Measurements from ENCODE around the gene PATJ. TPM values are rescaled to one million over a fixed set of nuclear protein-coding genes. Genes with fewer than 3 reads are reported as not detected.

Gene PATJ
- total and polyA plus RNA-seq, 8 donors, result 27.6 to 58.8 (median 38.8) TPM

DNA sequence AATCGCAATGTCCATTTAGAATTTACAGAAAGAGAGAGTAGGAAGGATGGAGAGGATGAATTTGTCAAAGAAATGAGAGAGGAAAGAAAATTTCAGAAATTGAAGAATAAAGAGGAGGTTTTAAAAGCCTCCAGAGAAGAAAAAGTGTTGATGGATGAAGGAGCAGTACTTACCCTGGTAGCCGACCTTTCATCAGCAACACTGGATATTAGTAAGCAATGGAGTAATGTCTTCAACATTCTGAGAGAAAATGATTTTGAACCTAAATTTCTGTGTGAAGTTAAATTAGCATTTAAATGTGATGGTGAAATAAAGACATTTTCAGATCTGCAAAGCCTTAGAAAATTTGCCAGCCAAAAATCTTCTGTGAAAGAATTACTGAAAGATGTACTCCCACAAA, 464.9 kb downstream of the PATJ start:
- no peak for ATAC-seq
- TF ChIP-seq, protein P1, sequence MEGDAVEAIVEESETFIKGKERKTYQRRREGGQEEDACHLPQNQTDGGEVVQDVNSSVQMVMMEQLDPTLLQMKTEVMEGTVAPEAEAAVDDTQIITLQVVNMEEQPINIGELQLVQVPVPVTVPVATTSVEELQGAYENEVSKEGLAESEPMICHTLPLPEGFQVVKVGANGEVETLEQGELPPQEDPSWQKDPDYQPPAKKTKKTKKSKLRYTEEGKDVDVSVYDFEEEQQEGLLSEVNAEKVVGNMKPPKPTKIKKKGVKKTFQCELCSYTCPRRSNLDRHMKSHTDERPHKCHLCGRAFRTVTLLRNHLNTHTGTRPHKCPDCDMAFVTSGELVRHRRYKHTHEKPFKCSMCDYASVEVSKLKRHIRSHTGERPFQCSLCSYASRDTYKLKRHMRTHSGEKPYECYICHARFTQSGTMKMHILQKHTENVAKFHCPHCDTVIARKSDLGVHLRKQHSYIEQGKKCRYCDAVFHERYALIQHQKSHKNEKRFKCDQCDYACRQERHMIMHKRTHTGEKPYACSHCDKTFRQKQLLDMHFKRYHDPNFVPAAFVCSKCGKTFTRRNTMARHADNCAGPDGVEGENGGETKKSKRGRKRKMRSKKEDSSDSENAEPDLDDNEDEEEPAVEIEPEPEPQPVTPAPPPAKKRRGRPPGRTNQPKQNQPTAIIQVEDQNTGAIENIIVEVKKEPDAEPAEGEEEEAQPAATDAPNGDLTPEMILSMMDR (IDR thresholded peaks at IDR 0.05), result no peak

DNA sequence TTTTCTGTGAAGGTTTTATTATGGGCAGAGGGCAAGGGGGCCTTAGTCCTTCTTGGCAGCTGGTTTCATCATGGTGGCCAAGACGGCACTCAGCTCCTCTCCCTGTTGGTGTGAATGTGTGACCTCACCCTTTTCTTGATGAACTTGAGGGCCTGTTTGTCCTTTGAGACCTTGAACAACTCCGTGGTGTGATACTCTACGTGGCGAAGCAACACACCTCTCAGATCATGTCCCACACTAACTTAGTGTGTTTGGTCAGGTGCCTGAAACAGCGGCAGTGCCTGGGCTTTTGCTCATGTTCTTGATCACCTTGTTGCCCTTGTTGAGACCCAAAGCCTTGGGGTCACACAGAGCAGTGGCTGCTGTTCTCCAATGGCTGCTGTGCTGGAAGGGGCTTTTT, 465.8 kb downstream of the PATJ start:
- intact Hi-C loops (cut with DNase I), result no loop called here
- ATAC-seq, result no peak
- H3K4me1 ChIP-seq, result no peaks in the 10 kb centered on the region

More for the DNA sequence above, 464.9 kb downstream of the PATJ start:
- Histone ChIP-seq H3K27me3 (no peaks in the 10 kb centered on the region), H3K9me3 (peaks cover 0 to 20% of the 10 kb centered on the region in 2 donors), H3K4me3 (no peak overlapping the region), H3K27ac (no peak overlapping the region), H3K36me3 (no peaks in the 10 kb centered on the region), H3K4me1 (no peaks in the 10 kb centered on the region)
- intact Hi-C loops (cut with DNase I), result no loop called here
- DNase-seq, result no peak

DNA sequence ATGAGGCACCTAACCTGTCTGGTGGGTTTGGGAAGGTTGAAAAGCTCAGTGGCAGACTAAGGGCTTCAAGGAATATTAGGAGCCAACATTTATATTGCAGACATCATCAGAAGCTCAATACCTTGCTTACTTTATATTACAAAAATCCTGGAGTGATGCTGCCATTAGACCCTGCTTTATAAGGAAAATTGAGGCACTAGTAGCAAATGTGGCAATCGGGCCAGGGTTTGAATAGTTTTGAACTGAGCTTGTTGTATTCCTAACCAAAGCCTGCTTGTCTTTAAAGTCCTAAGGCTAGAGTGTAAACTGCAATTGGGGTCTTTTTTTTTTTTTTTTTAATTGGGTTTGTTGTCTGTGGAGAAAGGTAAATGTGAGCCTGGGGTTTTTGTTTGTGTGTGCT, 466.7 kb downstream of the PATJ start:
- Histone ChIP-seq H3K27ac (no peak overlapping the region), H3K9me3 (peaks cover 0 to 20% of the 10 kb centered on the region in 2 donors), H3K4me1 (no peaks in the 10 kb centered on the region), H3K4me3 (no peak overlapping the region), H3K36me3 (no peaks in the 10 kb centered on the region), H3K27me3 (no peaks in the 10 kb centered on the region)
- TF ChIP-seq, protein P1 (IDR thresholded peaks at IDR 0.05), result no peak
- no peak for ATAC-seq
- intact Hi-C loops (cut with DNase I), result no loop called here
- DNase-seq, result no peak

More for the DNA sequence above, 465.8 kb downstream of the PATJ start:
- DNase-seq, result no peak
- Histone ChIP-seq H3K4me3 (no peak overlapping the region), H3K9me3 (peaks cover 0 to 20% of the 10 kb centered on the region in 2 donors), H3K36me3 (no peaks in the 10 kb centered on the region), H3K27me3 (no peaks in the 10 kb centered on the region), H3K27ac (no peak overlapping the region)
- TF ChIP-seq, protein P1 (IDR thresholded peaks at IDR 0.05), result no peak

DNA sequence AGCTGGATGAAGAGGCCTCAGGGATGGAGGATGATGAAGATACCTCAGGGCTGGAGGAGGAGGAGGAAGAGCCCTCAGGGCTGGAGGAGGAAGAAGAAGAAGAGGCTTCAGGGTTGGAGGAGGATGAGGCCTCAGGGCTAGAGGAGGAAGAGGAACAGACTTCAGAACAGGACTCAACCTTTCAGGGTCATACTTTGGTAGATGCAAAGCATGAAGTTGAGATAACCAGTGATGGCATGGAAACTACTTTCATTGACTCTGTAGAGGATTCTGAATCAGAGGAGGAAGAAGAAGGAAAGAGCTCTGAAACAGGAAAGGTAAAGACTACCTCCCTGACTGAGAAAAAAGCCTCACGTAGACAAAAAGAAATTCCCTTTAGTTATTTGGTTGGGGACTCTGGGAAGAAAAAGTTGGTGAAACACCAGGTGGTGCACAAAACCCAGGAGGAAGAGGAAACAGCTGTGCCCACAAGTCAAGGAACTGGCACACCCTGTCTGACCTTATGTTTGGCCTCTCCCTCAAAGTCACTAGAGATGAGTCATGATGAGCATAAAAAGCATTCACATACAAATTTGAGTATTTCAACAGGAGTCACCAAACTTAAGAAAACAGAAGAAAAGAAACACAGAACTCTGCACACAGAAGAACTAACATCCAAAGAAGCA, 467.8 kb downstream of the PATJ start:
- ATAC-seq, result no peak
- Histone ChIP-seq H3K27me3 (no peaks in the 10 kb centered on the region), H3K36me3 (no peaks in the 10 kb centered on the region), H3K4me3 (no peak overlapping the region), H3K27ac (no peak overlapping the region), H3K4me1 (no peaks in the 10 kb centered on the region), H3K9me3 (peaks cover 0 to 20% of the 10 kb centered on the region in 2 donors)
- no peak for DNase-seq
- intact Hi-C loops (cut with DNase I), result no loop called here
- TF ChIP-seq, protein P1 (IDR thresholded peaks at IDR 0.05), result no peak

DNA sequence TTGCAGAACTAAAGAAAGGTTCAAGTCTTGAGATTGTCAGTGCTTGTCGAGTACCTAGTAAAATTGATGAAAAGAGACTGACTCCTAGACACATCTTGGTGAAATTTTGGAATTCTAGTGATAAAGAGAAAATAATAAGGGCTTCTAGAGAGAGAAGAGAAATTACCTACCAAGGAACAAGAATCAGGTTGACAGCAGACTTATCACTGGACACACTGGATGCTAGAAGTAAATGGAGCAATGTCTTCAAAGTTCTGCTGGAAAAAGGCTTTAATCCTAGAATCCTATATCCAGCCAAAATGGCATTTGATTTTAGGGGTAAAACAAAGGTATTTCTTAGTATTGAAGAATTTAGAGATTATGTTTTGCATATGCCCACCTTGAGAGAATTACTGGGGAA, 468.7 kb downstream of the PATJ start:
- H3K4me3 ChIP-seq, result no peak overlapping the region
- no peak for ATAC-seq
- peaks cover 0 to 20% of the 10 kb centered on the region in 2 donors for H3K9me3 ChIP-seq
- H3K4me1 ChIP-seq, result no peaks in the 10 kb centered on the region
- TF ChIP-seq, protein P1 (IDR thresholded peaks at IDR 0.05), result no peak
- no peaks in the 10 kb centered on the region for H3K27me3 ChIP-seq
- H3K36me3 ChIP-seq, result no peaks in the 10 kb centered on the region
- H3K27ac ChIP-seq, result no peak overlapping the region
- intact Hi-C loops (cut with DNase I), result no loop called here
- no peak for DNase-seq
